WI38 (cell line): ENCODE data around the gene RIPK4.

Experiments used
- H3K4me3 ChIP-seq: 2 replicates; pipeline ENCODE4 v1.5.1; 2011; ENCODE audit warnings: low read depth, mild to moderate bottlenecking, control low read depth, low read length
- CTCF ChIP-seq: IDR thresholded peaks from 2 replicates; pipeline ENCODE4 v1.5.1; 2012; ENCODE audit warnings: low read depth, mild to moderate bottlenecking, control low read depth, low read length

RIPK4 gene

GRCh38 chr21:41709166-41709565 is 57.7 kb downstream of the RIPK4 start:
- TF ChIP-seq CTCF: no peak

GRCh38 chr21:41707960-41708330 is 58.9 kb downstream of the RIPK4 start:
- no peak for TF ChIP-seq CTCF
- H3K4me3 ChIP-seq: no peak overlapping the region

More at GRCh38 chr21:41709166-41709565, 57.7 kb downstream of the RIPK4 start:
- no peak overlapping the region for H3K4me3 ChIP-seq

GRCh38 chr21:41707231-41707959 is 59.5 kb downstream of the RIPK4 start:
- no peak for TF ChIP-seq CTCF
- H3K4me3 ChIP-seq: no peak overlapping the region

- TF ChIP-seq CTCF: no peak
- no peak overlapping the region for H3K4me3 ChIP-seq
Measured at GRCh38 chr21:41706678-41707077, 60.2 kb downstream of the RIPK4 start.

GRCh38 chr21:41706263-41706639 is 60.6 kb downstream of the RIPK4 start:
- no peak for TF ChIP-seq CTCF
- no peak overlapping the region for H3K4me3 ChIP-seq

- no peak overlapping the region for H3K4me3 ChIP-seq
- no peak for TF ChIP-seq CTCF
Measured at GRCh38 chr21:41705546-41706262, 61.1 kb downstream of the RIPK4 start.

GRCh38 chr21:41703857-41704501 is 62.9 kb downstream of the RIPK4 start:
- no peak overlapping the region for H3K4me3 ChIP-seq
- TF ChIP-seq CTCF: no peak
